Measurements from ENCODE around the gene METTL14. TPM values are rescaled to one million over a fixed set of nuclear protein-coding genes. Genes with fewer than 3 reads are reported as not detected.

The METTL14 gene
- total and polyA plus RNA-seq, 12 donors: 4.8 to 37.2 (median 31.5) TPM

DNA sequence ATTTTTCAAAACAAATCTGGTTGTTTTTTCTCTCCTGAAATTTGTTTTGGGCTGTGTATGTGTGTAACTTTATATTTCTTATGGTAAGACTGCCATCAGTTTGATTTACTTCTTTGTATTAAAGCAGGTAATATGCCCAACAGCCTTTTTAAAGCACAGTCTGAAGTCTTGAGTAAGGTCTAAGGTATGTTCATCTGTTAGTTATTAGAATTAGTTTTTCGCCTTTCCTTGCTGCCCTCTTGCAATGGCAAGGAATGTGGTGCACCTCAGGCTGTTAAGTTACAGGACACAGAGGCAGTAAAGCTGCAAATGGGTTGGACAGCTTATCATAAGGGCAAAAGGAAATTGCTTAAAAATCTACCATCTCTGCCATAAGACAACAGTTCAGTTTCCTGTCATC, 71.8 kb downstream of the METTL14 start:
- 96 to 100% methylated on average over 1 of the region's 1 CpG for WGBS, 2 donors
- peak overlapping the region; percentile 10 to 77 (median 64) for H3K27ac ChIP-seq

DNA sequence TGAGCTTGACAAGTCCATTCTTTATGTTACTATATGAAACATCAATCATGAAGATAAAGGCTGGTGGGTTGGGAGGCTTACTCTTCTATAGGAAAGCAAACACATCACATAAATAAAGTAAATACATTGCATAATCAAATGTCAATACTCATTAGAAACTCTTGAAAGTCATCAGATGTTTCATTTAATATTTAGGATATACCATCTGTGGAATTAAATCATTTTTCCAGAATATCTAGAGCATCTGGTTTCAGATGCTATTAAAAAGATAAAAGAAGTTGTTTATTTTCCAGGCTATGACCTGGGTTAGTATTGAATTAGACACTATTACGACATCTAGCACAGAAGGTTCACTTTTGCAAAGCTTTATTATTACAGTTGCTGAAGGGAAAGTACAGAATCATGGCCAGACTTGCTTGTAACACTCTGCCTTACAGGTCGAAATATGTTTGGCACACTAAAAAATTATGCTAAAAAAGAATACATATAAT, 72.6 kb downstream of the METTL14 start:
- ATAC-seq (peak in 7 of 8 donors; percentile 33 to 78 (median 62)), DNase-seq (no peak)
- 49 to 58% methylated on average over 2 of the region's 2 CpGs for WGBS, 2 donors
- Histone ChIP-seq H3K4me3 (no peak overlapping the region), H3K9me3 (no peaks in the 10 kb centered on the region), H3K27me3 (no peaks in the 10 kb centered on the region), H3K36me3 (peaks cover 0 to 85% (median 0%) of the 10 kb centered on the region in 9 donors), H3K27ac (peak overlapping the region in 9 of 10 donors; percentile 40 to 77 (median 65)), H3K4me1 (peaks cover 5 to 99% (median 93%) of the 10 kb centered on the region in 9 donors)
- intact Hi-C loops (cut with DNase I): loop anchor here in 1 of 10 donors (10.0 kb wide), 1 partner anchor 277 kb away; no protein-coding TSS in a partner anchor
- TF ChIP-seq, protein P1, sequence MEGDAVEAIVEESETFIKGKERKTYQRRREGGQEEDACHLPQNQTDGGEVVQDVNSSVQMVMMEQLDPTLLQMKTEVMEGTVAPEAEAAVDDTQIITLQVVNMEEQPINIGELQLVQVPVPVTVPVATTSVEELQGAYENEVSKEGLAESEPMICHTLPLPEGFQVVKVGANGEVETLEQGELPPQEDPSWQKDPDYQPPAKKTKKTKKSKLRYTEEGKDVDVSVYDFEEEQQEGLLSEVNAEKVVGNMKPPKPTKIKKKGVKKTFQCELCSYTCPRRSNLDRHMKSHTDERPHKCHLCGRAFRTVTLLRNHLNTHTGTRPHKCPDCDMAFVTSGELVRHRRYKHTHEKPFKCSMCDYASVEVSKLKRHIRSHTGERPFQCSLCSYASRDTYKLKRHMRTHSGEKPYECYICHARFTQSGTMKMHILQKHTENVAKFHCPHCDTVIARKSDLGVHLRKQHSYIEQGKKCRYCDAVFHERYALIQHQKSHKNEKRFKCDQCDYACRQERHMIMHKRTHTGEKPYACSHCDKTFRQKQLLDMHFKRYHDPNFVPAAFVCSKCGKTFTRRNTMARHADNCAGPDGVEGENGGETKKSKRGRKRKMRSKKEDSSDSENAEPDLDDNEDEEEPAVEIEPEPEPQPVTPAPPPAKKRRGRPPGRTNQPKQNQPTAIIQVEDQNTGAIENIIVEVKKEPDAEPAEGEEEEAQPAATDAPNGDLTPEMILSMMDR (IDR thresholded peaks at IDR 0.05): no peak

More for the DNA sequence above, 71.8 kb downstream of the METTL14 start:
- TF ChIP-seq, protein P1 (IDR thresholded peaks at IDR 0.05): no peak
- no peak for DNase-seq
- no peak for ATAC-seq
- Histone ChIP-seq H3K9me3 (no peaks in the 10 kb centered on the region), H3K27me3 (no peaks in the 10 kb centered on the region), H3K36me3 (peaks cover 0 to 85% (median 4%) of the 10 kb centered on the region in 9 donors), H3K4me3 (no peak overlapping the region), H3K4me1 (peaks cover 5 to 99% (median 90%) of the 10 kb centered on the region in 9 donors)
- intact Hi-C loops (cut with DNase I): loop anchor here in 1 of 10 donors (10.0 kb wide), 1 partner anchor 278 kb away; no protein-coding TSS in a partner anchor

DNA sequence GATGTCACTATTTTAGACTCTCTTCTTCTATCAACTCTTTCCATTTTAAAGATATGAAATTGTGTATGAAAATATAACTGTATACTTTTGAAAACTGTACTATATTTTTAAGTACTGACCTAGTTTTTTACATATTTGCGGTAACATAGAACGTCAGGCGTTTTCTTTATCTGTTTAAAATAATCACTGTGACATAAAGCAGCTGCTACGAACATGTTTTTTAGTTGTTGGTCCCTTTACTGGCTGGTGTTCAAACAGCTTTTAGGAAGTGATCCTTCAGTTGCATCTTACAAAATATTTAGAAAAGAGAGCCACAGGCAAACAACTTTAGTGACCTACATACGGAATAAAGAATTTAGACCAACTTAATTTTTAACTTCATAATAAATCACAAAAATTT, 73.1 kb downstream of the METTL14 start:
- intact Hi-C loops (cut with DNase I): loop anchor here in 1 of 10 donors (10.0 kb wide), 1 partner anchor 277 kb away; no protein-coding TSS in a partner anchor
- TF ChIP-seq, protein P1 (IDR thresholded peaks at IDR 0.05): no peak
- Histone ChIP-seq H3K9me3 (no peaks in the 10 kb centered on the region), H3K36me3 (peaks cover 0 to 85% (median 0%) of the 10 kb centered on the region in 9 donors), H3K27ac (peak overlapping the region in 9 of 10 donors; percentile 40 to 77 (median 65)), H3K4me1 (peaks cover 8 to 99% (median 93%) of the 10 kb centered on the region in 9 donors), H3K4me3 (no peak overlapping the region), H3K27me3 (no peaks in the 10 kb centered on the region)
- ATAC-seq (peak in 5 of 8 donors; percentile 24 to 47 (median 30)), DNase-seq (no peak)
- WGBS, 2 donors: 36 to 38% methylated on average over 5 of the region's 5 CpGs

DNA sequence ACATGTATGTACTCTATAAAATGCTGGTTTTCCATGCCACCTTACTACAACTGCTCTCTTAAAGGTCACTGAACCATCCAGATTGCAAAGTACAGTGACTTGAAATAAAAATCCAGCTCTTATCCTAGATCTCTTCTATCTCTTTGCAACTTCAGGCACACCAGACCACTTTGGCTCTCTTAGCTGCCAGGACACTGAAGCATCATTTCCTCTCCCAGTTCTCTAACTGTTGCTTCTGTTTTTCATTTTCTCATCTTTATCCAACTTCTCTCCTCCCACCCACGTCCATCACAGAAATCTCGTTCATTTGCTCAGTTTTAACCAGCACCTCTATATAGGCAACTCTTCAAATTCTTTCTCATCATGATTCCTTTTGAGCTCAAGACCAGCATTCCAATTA, 74.3 kb downstream of the METTL14 start:
- Histone ChIP-seq H3K27ac (peak overlapping the region in 9 of 10 donors; percentile 8 to 77 (median 64)), H3K4me3 (no peak overlapping the region), H3K9me3 (no peaks in the 10 kb centered on the region), H3K4me1 (peaks cover 5 to 98% (median 90%) of the 10 kb centered on the region in 9 donors), H3K27me3 (no peaks in the 10 kb centered on the region), H3K36me3 (peaks cover 0 to 85% (median 6%) of the 10 kb centered on the region in 9 donors)
- intact Hi-C loops (cut with DNase I): loop anchor here in 1 of 10 donors (10.0 kb wide), 1 partner anchor 275 kb away; no protein-coding TSS in a partner anchor
- WGBS, 2 donors: 70 to 80% methylated on average over 2 of the region's 2 CpGs
- DNase-seq (no peak), ATAC-seq (peak in 2 of 8 donors; percentile 20 to 29)
- TF ChIP-seq, protein P1 (IDR thresholded peaks at IDR 0.05): no peak
